ENCODE results near the gene IZUMO4.

DNA sequence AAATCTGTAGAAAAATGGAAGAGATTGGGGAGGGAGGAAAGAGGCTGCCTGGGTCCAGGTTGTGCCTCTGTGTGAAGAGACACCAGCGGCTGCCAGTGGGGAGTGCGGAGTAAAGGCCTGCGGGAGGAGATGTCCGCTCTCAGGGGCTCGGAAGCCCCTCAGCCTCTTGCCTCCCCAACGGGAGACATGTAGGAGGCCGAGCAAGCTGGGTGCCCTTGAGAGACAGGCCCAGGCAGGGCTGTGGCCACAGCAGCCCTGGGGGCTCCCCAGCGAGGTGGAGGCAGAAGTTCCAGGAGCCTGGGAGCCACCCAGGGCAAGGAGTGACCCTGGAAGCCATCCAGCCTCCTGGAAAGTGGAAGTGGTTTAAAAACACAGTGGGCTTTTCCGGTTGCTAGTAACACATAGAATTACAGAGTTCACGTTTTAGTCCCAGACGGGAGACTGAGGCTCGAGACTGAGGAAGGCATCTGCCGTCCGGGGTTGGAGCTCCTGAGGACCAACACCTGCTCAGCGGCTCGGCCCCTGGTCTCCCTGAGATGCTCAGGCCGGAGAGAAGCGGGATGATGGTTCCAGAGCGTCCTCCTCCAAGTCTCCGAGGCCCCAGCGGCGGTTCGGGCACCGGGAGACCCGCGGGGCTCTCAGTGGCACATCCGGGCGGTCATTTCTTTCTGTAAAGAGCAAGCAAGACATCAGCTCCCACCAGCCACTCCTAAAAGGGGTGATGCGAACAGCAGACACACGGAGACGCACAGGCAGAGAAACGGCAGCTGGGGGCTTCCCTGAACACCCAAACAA is 23.8 kb upstream of the IZUMO4 start:
- TF ChIP-seq POLR2A (IDR thresholded peaks at IDR 0.05) (no peak), POLR2AphosphoS5 (IDR thresholded peaks at IDR 0.05) (no peak)
